HL-60 (cell line): Measurements from ENCODE around the gene RAB3IP.

Source experiments
- DNase-seq, 2 experiments: peaks; one replicate each; pipeline ENCODE4 v3.0.0-alpha.2; 2010 to 2020; ENCODE audit warnings: low read depth in 1 of 2, low spot score in 1 of 2
- H3K27ac ChIP-seq: fragments of 250-450 bp; sonication (Bioruptor Pico); replicated peaks from 2 replicates; pipeline ENCODE4 v1.5.1; 2020; ENCODE audit warnings: mild to moderate bottlenecking, moderate library complexity
- H3K27me3 ChIP-seq: fragments of 250-450 bp; sonication (Bioruptor Pico); 2 replicates; pipeline ENCODE4 v1.5.1; 2021; ENCODE audit warnings: mild to moderate bottlenecking, moderate library complexity; ENCODE audit not compliant: insufficient read depth, poor library complexity, severe bottlenecking
- H3K4me3 ChIP-seq: replicated peaks from 2 replicates; pipeline ENCODE4 v1.5.1; 2011; ENCODE audit warnings: mild to moderate bottlenecking, control low read depth, low read length; ENCODE audit not compliant: insufficient read depth
- CTCF ChIP-seq: IDR thresholded peaks from one replicate; pipeline ENCODE4 v1.5.1; 2011; ENCODE audit warnings: low read length, control low read depth, inconsistent platforms; ENCODE audit not compliant: insufficient read depth
- GABPA ChIP-seq: IDR thresholded peaks from 2 replicates; pipeline ENCODE4 v1.6.1; 2012; ENCODE audit warnings: low read depth
- POLR2AphosphoS5 ChIP-seq: IDR thresholded peaks from 2 replicates; pipeline ENCODE4 v1.6.1; 2012; ENCODE audit warnings: low read depth
- SPI1 ChIP-seq: IDR thresholded peaks from 2 replicates; pipeline ENCODE4 v1.6.1; 2012; ENCODE audit warnings: low read depth, mild to moderate bottlenecking, borderline replicate concordance
- TF ChIP-seq, protein P1 (sequence below): IDR thresholded peaks from 2 replicates; pipeline ENCODE4 v1.6.1; 2012; ENCODE audit warnings: low read depth; ENCODE audit not compliant: insufficient replicate concordance

RAB3IP gene

GRCh38 chr12:69866698-69867097 is 128.0 kb downstream of the RAB3IP start:
- no peak for TF ChIP-seq SPI1
- TF ChIP-seq POLR2AphosphoS5: no peak
- TF ChIP-seq, protein P1, sequence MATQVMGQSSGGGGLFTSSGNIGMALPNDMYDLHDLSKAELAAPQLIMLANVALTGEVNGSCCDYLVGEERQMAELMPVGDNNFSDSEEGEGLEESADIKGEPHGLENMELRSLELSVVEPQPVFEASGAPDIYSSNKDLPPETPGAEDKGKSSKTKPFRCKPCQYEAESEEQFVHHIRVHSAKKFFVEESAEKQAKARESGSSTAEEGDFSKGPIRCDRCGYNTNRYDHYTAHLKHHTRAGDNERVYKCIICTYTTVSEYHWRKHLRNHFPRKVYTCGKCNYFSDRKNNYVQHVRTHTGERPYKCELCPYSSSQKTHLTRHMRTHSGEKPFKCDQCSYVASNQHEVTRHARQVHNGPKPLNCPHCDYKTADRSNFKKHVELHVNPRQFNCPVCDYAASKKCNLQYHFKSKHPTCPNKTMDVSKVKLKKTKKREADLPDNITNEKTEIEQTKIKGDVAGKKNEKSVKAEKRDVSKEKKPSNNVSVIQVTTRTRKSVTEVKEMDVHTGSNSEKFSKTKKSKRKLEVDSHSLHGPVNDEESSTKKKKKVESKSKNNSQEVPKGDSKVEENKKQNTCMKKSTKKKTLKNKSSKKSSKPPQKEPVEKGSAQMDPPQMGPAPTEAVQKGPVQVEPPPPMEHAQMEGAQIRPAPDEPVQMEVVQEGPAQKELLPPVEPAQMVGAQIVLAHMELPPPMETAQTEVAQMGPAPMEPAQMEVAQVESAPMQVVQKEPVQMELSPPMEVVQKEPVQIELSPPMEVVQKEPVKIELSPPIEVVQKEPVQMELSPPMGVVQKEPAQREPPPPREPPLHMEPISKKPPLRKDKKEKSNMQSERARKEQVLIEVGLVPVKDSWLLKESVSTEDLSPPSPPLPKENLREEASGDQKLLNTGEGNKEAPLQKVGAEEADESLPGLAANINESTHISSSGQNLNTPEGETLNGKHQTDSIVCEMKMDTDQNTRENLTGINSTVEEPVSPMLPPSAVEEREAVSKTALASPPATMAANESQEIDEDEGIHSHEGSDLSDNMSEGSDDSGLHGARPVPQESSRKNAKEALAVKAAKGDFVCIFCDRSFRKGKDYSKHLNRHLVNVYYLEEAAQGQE: no peak
- TF ChIP-seq CTCF: no peak
- no peak for TF ChIP-seq GABPA
- DNase-seq: no peak
- Histone ChIP-seq H3K27ac (no peak overlapping the region), H3K27me3 (peaks cover 2% of the 10 kb centered on the region), H3K4me3 (no peak overlapping the region)

DNA sequence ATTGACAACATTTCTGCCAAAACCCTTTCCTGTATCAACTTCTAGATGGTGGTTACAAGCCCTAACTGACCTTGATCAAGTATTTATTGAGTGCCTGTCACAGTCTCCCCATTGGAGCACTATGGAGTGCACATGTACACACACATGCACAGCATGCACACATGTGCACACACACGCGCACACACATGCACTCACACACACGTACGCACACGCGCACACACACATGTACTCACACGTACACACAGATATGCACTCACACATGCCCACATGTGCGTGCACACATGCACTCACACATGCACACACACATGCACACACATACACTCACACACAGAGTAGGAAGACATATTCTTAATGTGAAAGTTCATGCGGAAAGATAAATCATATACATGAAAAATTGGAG is 130.0 kb downstream of the RAB3IP start:
- no peak overlapping the region for H3K4me3 ChIP-seq
- no peak overlapping the region for H3K27ac ChIP-seq
- TF ChIP-seq GABPA: no peak
- no peak for TF ChIP-seq CTCF
- TF ChIP-seq SPI1: no peak
- TF ChIP-seq POLR2AphosphoS5: no peak
- TF ChIP-seq, protein P1: no peak
- H3K27me3 ChIP-seq: peaks cover 2% of the 10 kb centered on the region
- DNase-seq: no peak

DNA sequence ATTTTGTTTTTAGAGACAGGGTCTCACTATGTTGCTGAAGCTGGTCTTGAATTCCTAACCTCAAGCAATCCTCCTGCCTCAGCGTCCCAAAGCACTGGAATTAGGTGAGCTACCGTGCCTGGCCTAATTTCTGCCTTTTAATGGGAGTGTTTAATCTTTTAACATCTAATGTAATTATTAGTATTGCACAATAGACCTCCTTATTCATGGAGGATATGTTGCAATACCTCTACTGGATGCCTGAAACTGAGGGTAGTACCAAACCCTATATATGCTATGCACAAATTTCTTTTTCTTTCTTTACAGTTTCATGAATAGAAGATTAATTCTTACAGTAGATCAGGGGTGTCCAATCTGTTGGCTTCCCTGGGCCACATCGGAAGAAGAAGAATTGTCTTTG is 134.1 kb downstream of the RAB3IP start:
- no peaks in the 10 kb centered on the region for H3K27me3 ChIP-seq
- H3K4me3 ChIP-seq: no peak overlapping the region
- H3K27ac ChIP-seq: no peak overlapping the region
- peak in 1 of 2 experiments; percentile 6 for DNase-seq
- no peak for TF ChIP-seq SPI1
- TF ChIP-seq GABPA: no peak
- TF ChIP-seq POLR2AphosphoS5: no peak
- TF ChIP-seq, protein P1: no peak
- TF ChIP-seq CTCF: no peak
